Activated CD4-positive, alpha-beta T cell treated with anti-CD3 and anti-CD28 coated beads for 36 hours (primary cell): ENCODE results near the gene FBXO4. TPM values are rescaled to one million over a fixed set of nuclear protein-coding genes. Genes with fewer than 3 reads are reported as not detected.
"Not testable (repeated sequence)": the region's sequence is repeated elsewhere in the genome, so short reads cannot be mapped to it uniquely, and the experiment has no call there.

Experiments used
- ATAC-seq: fragments of 200-7000 bp; cut with Tn5 transposase; one replicate; pipeline ENCODE4 v1.10.0; 2021; ENCODE audit warnings: mild to moderate bottlenecking, moderate library complexity
- CTCF ChIA-PET: fragments of 350-600 bp; sonication (Branson Sonifier 250); formaldehyde crosslinking; loops from one replicate; lab custom pipeline; 2021; ENCODE audit warnings: antibody characterized with exemption; lab: Charles Lee
- POLR2A ChIA-PET: fragments of 350-600 bp; sonication (Branson Sonifier 250); formaldehyde crosslinking; loops from one replicate; lab custom pipeline; 2021; ENCODE audit warnings: antibody characterized with exemption, inconsistent platforms; lab: Charles Lee
- DNase-seq: peaks from one replicate; pipeline ENCODE4 v3.0.0-alpha.2; 2020
- H3K27ac Mint-ChIP-seq: one replicate; pipeline ENCODE4 v1.8.0; 2021; ENCODE audit warnings: mixed read lengths
- H3K27me3 Mint-ChIP-seq: one replicate; pipeline ENCODE4 v1.8.0; 2021; ENCODE audit warnings: mixed read lengths
- H3K36me3 Mint-ChIP-seq: one replicate; pipeline ENCODE4 v1.8.0; 2021; ENCODE audit warnings: low read depth, mixed read lengths
- H3K4me1 Mint-ChIP-seq: one replicate; pipeline ENCODE4 v1.8.0; 2021; ENCODE audit warnings: mixed read lengths
- H3K4me3 Mint-ChIP-seq: one replicate; pipeline ENCODE4 v1.8.0; 2021; ENCODE audit warnings: mild to moderate bottlenecking, moderate library complexity, mixed read lengths
- H3K9me3 Mint-ChIP-seq: one replicate; pipeline ENCODE4 v1.8.0; 2021; ENCODE audit warnings: low read depth, mixed read lengths
- intact Hi-C, 2 experiments: fragments of 100-400 bp; cut with DNase I in 1 of 2; cut with micrococcal nuclease in 1 of 2; formaldehyde crosslinking; loops; one replicate each; pipeline versions ENCODE4 v1.14.2 to v1.15.1; 2022 to 2024; cut with DNase I, micrococcal nuclease
- total RNA-seq, 2 experiments: library from RNA; stranded (reverse); gene quantifications; one replicate each; pipeline ENCODE4 v1.2.3, GENCODE V29; 2021

FBXO4 gene
- total RNA-seq, 2 experiments from 2014 or later: 18.8 to 22.3 TPM

- H3K27me3 Mint-ChIP-seq: no peaks in the 10 kb centered on the region
- no peaks in the 10 kb centered on the region for H3K9me3 Mint-ChIP-seq
- ATAC-seq (no peak), DNase-seq (no peak)
- peaks cover 27% of the 10 kb centered on the region for H3K36me3 Mint-ChIP-seq
- no peak overlapping the region for H3K27ac Mint-ChIP-seq
- ChIA-PET POLR2A (interaction anchor here (1.2 kb wide), 1 partner anchor 18 kb away, joined by 4 read pairs; no protein-coding TSS in a partner anchor), CTCF (interaction anchor here (1.6 kb wide), 1 partner anchor 51 kb away, joined by 4 read pairs; the partner anchor contains the start of gene OXCT1)
- H3K4me3 Mint-ChIP-seq: no peak overlapping the region
- intact Hi-C loops: loop anchor here in 1 of 2 experiments (10.0 kb wide), 3 partner anchors 1123 to 1593 kb away; partner anchors contain the start of genes ANXA2R, C5orf34 and NIM1K
- peaks cover 21% of the 10 kb centered on the region for H3K4me1 Mint-ChIP-seq
Measured at GRCh38 chr5:41921874-41922273, 3.2 kb upstream of the FBXO4 start.

DNA sequence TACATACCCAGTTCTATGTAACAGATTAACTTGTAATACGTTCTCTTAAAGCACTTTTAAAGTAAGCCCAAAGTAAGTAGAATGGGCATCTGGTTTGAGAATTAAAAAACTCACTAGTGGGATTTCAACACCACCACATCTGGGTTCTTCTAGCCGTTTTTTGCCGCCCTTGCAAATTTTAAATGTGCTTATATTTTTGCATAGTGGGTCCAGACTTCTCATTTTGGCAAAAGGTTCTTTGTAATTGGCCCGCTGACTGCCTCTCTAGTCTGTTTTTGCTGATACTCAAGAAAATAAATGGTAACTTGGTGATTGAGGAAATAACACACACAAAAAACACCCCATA lies 582 bp upstream of the FBXO4 start:
- H3K4me3 Mint-ChIP-seq: peak overlapping the region; percentile 85
- peaks cover 8% of the 10 kb centered on the region for H3K36me3 Mint-ChIP-seq
- ATAC-seq (no peak), DNase-seq (no peak)
- ChIA-PET POLR2A (interaction anchor here (0.7 to 1.7 kb wide), 2 partner anchors 21 to 68 kb away, joined by 3 to 22 read pairs; partner anchors contain the start of gene RIMOC1), CTCF (interaction anchor here (0.7 to 2.1 kb wide), 9 partner anchors 8 to 70 kb away, joined by 3 to 7 read pairs (median 4); partner anchors contain the start of gene RIMOC1)
- no peaks in the 10 kb centered on the region for H3K9me3 Mint-ChIP-seq
- intact Hi-C loops: loop anchor here in 1 of 2 experiments (10.0 kb wide), 3 partner anchors 1120 to 1590 kb away; partner anchors contain the start of genes ANXA2R, C5orf34 and NIM1K
- H3K4me1 Mint-ChIP-seq: peaks cover 24% of the 10 kb centered on the region
- H3K27me3 Mint-ChIP-seq: no peaks in the 10 kb centered on the region
- H3K27ac Mint-ChIP-seq: peak overlapping the region; percentile 99

GRCh38 chr5:41925555-41925951 lies 472 bp downstream of the FBXO4 start:
- Mint-ChIP-seq H3K9me3 (no peaks in the 10 kb centered on the region), H3K4me1 (peaks cover 24% of the 10 kb centered on the region), H3K27ac (peak overlapping the region; percentile 99), H3K4me3 (peak overlapping the region; percentile 85), H3K27me3 (no peaks in the 10 kb centered on the region), H3K36me3 (peaks cover 13% of the 10 kb centered on the region)
- intact Hi-C loops: loop anchor here (1.0 to 10.0 kb wide), 8 partner anchors 21 to 1589 kb away; partner anchors contain the start of genes OXCT1 (in 2 of the 2), RIMOC1 (in 2 of the 2), ANXA2R (in 1 of the 2) and C5orf34 (in 1 of the 2)
- DNase-seq: peak; percentile 48
- no peak for ATAC-seq
- POLR2A ChIA-PET: interaction anchor here (0.6 to 1.7 kb wide), 4 partner anchors 22 to 1140 kb away, joined by 3 to 22 read pairs (median 4); partner anchors contain the start of gene RIMOC1
- CTCF ChIA-PET: interaction anchor here (0.7 to 2.1 kb wide), 10 partner anchors 9 to 132 kb away, joined by 3 to 7 read pairs (median 4); partner anchors contain the start of gene RIMOC1

- POLR2A ChIA-PET: interaction anchor here (0.6 to 1.3 kb wide), 2 partner anchors 12 to 24 kb away, joined by 3 to 5 read pairs; no protein-coding TSS in a partner anchor
- Mint-ChIP-seq H3K27ac (no peak overlapping the region), H3K36me3 (peaks cover 22% of the 10 kb centered on the region), H3K4me1 (peaks cover 21% of the 10 kb centered on the region), H3K9me3 (no peaks in the 10 kb centered on the region), H3K4me3 (no peak overlapping the region), H3K27me3 (no peaks in the 10 kb centered on the region)
- DNase-seq (no peak), ATAC-seq (no peak)
- intact Hi-C loops: loop anchor here in 1 of 2 experiments (5.0 to 10.0 kb wide), 5 partner anchors 180 to 1587 kb away; partner anchors contain the start of genes ANXA2R, C5orf34, NIM1K and RPL37
- CTCF ChIA-PET: interaction anchor here (1.4 kb wide), 1 partner anchor 71 kb away, joined by 3 read pairs; no protein-coding TSS in a partner anchor
Measured at GRCh38 chr5:41927604-41928003, 2.5 kb downstream of the FBXO4 start.

DNA sequence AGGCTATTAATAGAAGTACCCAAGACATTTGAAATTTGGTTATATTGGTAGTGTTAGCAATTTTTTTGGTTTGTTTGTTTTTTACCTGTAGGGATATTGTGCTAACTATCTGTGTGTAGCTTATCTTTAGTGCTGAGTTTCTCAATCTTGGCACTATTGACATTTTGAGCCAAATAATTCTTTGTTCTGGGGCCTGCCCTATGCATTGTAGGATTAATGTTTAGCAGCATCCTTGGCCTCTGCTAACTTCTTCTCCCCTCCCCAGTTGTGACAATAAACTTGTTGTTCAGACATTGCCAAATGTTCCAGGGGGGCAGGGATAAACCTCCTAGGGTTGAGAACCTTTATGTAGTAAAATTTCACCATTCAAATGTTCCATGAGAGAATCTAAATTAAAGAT lies 4.0 kb downstream of the FBXO4 start:
- Mint-ChIP-seq H3K4me3 (no peak overlapping the region), H3K27me3 (no peaks in the 10 kb centered on the region), H3K27ac (no peak overlapping the region), H3K36me3 (peaks cover 27% of the 10 kb centered on the region), H3K4me1 (peaks cover 19% of the 10 kb centered on the region), H3K9me3 (no peaks in the 10 kb centered on the region)
- no peak for DNase-seq
- no peak for ATAC-seq
- intact Hi-C loops: loop anchor here in 1 of 2 experiments (5.0 to 10.0 kb wide), 5 partner anchors 182 to 1586 kb away; partner anchors contain the start of genes ANXA2R, C5orf34, NIM1K and RPL37
- ChIA-PET CTCF (interaction anchor here (1.0 to 1.7 kb wide), 5 partner anchors 18 to 76 kb away, joined by 3 to 6 read pairs (median 4); no protein-coding TSS in a partner anchor), POLR2A (no interaction called here)

GRCh38 chr5:41932770-41933169 lies 7.7 kb downstream of the FBXO4 start:
- no peaks in the 10 kb centered on the region for H3K9me3 Mint-ChIP-seq
- ATAC-seq (no peak), DNase-seq (no peak)
- no peak overlapping the region for H3K4me3 Mint-ChIP-seq
- ChIA-PET POLR2A (no interaction called here), CTCF (no interaction called here)
- intact Hi-C loops: no loop called here
- H3K27me3 Mint-ChIP-seq: no peaks in the 10 kb centered on the region
- peaks cover 31% of the 10 kb centered on the region for H3K36me3 Mint-ChIP-seq
- no peaks in the 10 kb centered on the region for H3K4me1 Mint-ChIP-seq
- no peak overlapping the region for H3K27ac Mint-ChIP-seq

- DNase-seq (no peak), ATAC-seq (no peak)
- ChIA-PET CTCF (interaction anchor here (1.1 kb wide), 1 partner anchor 122 kb away, joined by 4 read pairs; no protein-coding TSS in a partner anchor), POLR2A (no interaction called here)
- no peaks in the 10 kb centered on the region for H3K27me3 Mint-ChIP-seq
- intact Hi-C loops: no loop called here
- H3K9me3 Mint-ChIP-seq: no peaks in the 10 kb centered on the region
- H3K4me3 Mint-ChIP-seq: no peak overlapping the region
- H3K27ac Mint-ChIP-seq: no peak overlapping the region
- H3K4me1 Mint-ChIP-seq: no peaks in the 10 kb centered on the region
- H3K36me3 Mint-ChIP-seq: peaks cover 27% of the 10 kb centered on the region
Measured at GRCh38 chr5:41935544-41935943, 10.5 kb downstream of the FBXO4 start.

DNA sequence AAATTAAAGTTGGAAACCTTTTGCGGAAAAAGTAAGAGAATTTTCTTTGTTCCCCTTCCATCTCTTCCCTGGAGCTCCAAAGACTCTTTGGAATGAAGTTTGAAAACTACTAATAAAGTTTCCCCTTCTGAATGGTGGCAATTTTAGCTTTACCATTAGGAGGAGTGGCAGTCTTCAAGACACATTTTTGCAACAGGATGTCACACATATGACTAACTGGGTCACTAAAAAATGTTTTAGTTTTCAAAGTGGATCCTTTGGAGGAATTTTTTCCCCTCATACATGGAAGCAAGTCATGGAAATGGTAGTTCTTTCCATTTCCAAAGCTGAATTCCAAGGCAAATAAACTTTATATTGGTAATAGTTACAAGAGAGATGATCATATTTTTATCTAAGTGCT lies 15.6 kb downstream of the FBXO4 start:
- no peaks in the 10 kb centered on the region for H3K4me1 Mint-ChIP-seq
- intact Hi-C loops: no loop called here
- no peaks in the 10 kb centered on the region for H3K27me3 Mint-ChIP-seq
- DNase-seq (no peak), ATAC-seq (no peak)
- no peaks in the 10 kb centered on the region for H3K9me3 Mint-ChIP-seq
- no peak overlapping the region for H3K4me3 Mint-ChIP-seq
- ChIA-PET CTCF (no interaction called here), POLR2A (no interaction called here)
- H3K36me3 Mint-ChIP-seq: peaks cover 9% of the 10 kb centered on the region
- no peak overlapping the region for H3K27ac Mint-ChIP-seq

- intact Hi-C loops, H3K4me1 Mint-ChIP-seq, CTCF ChIA-PET, H3K9me3 Mint-ChIP-seq, H3K27ac Mint-ChIP-seq, POLR2A ChIA-PET, H3K36me3 Mint-ChIP-seq, H3K4me3 Mint-ChIP-seq, ATAC-seq, H3K27me3 Mint-ChIP-seq, DNase-seq: not testable (repeated sequence)
Measured at GRCh38 chr5:41945332-41945955, 20.4 kb downstream of the FBXO4 start.

- POLR2A ChIA-PET: no interaction called here
- CTCF ChIA-PET: no interaction called here
- no peaks in the 10 kb centered on the region for H3K4me1 Mint-ChIP-seq
- H3K27ac Mint-ChIP-seq: no peak overlapping the region
- intact Hi-C loops: no loop called here
- H3K4me3 Mint-ChIP-seq: no peak overlapping the region
- peaks cover 5% of the 10 kb centered on the region for H3K27me3 Mint-ChIP-seq
- peaks cover 8% of the 10 kb centered on the region for H3K9me3 Mint-ChIP-seq
- H3K36me3 Mint-ChIP-seq: no peaks in the 10 kb centered on the region
- DNase-seq: no peak
- no peak for ATAC-seq
Measured at GRCh38 chr5:41951224-41951623, 26.1 kb downstream of the FBXO4 start.

- intact Hi-C loops: no loop called here
- CTCF ChIA-PET: no interaction called here
- POLR2A ChIA-PET: no interaction called here
- Mint-ChIP-seq H3K9me3 (peaks cover 12% of the 10 kb centered on the region), H3K4me1 (no peaks in the 10 kb centered on the region), H3K27ac (no peak overlapping the region), H3K36me3 (no peaks in the 10 kb centered on the region), H3K4me3 (no peak overlapping the region), H3K27me3 (peaks cover 5% of the 10 kb centered on the region)
- ATAC-seq (no peak), DNase-seq (no peak)
Measured at GRCh38 chr5:41954286-41954685, 29.2 kb downstream of the FBXO4 start.
